ENCODE results near the gene TESK2. TPM values are rescaled to one million over a fixed set of nuclear protein-coding genes. Genes with fewer than 3 reads are reported as not detected.

The TESK2 gene
- total RNA-seq, 4 donors from 2014 or later, result 16.5 to 30.5 (median 23.2) TPM

DNA sequence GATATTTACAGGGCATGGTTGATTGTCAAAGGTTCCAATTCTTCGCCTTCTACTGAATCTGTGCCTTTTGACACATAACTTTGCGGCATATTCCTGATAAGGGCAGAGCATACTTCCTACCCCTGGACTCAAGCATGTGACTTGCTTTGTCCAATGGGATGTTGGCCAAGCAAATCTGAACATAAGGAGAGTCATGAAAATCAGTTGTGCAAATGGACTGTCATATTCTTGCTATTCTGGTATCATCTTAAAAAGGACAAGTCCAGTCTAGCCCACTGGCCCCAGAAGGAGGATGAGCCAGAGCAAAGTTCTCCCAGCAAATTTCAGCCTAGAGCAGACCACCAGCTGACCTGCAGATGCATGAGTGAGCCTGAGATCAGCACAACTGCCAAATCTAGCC, 109.7 kb downstream of the TESK2 start:
- Histone ChIP-seq H3K27me3 (no peaks in the 10 kb centered on the region), H3K36me3 (no peaks in the 10 kb centered on the region), H3K9me3 (no peaks in the 10 kb centered on the region), H3K4me1 (no peaks in the 10 kb centered on the region), H3K27ac (no peak overlapping the region), H3K4me3 (no peak overlapping the region)
- TF ChIP-seq POLR2A (IDR thresholded peaks at IDR 0.05), result no peak
- TF ChIP-seq, protein P1, sequence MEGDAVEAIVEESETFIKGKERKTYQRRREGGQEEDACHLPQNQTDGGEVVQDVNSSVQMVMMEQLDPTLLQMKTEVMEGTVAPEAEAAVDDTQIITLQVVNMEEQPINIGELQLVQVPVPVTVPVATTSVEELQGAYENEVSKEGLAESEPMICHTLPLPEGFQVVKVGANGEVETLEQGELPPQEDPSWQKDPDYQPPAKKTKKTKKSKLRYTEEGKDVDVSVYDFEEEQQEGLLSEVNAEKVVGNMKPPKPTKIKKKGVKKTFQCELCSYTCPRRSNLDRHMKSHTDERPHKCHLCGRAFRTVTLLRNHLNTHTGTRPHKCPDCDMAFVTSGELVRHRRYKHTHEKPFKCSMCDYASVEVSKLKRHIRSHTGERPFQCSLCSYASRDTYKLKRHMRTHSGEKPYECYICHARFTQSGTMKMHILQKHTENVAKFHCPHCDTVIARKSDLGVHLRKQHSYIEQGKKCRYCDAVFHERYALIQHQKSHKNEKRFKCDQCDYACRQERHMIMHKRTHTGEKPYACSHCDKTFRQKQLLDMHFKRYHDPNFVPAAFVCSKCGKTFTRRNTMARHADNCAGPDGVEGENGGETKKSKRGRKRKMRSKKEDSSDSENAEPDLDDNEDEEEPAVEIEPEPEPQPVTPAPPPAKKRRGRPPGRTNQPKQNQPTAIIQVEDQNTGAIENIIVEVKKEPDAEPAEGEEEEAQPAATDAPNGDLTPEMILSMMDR (IDR thresholded peaks at IDR 0.05), result no peak
- DNase-seq, result no peak

DNA sequence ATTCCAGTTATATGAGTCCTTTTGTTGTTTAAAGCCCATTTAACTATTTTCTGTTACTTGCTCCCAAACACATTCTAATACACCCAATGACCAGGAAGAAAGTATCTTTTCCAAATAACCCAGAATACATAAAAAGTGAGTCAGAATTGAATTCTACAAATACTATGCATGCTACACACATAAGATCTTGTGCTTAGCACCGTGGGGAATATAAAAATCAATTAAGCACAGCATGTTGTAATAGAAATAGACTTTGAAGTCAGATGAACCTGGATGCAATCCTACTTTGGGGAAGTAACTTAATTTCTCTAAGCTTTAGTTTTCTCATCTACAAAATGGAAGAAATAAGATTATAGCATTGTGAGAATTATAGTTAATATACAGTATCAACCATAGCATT, 110.2 kb downstream of the TESK2 start:
- no peak for TF ChIP-seq POLR2A (IDR thresholded peaks at IDR 0.05)
- TF ChIP-seq, protein P1 (IDR thresholded peaks at IDR 0.05), result no peak
- no peaks in the 10 kb centered on the region for H3K27me3 ChIP-seq
- H3K4me1 ChIP-seq, result no peaks in the 10 kb centered on the region
- H3K36me3 ChIP-seq, result no peaks in the 10 kb centered on the region
- H3K4me3 ChIP-seq, result no peak overlapping the region
- DNase-seq, result no peak
- no peaks in the 10 kb centered on the region for H3K9me3 ChIP-seq
- H3K27ac ChIP-seq, result no peak overlapping the region

DNA sequence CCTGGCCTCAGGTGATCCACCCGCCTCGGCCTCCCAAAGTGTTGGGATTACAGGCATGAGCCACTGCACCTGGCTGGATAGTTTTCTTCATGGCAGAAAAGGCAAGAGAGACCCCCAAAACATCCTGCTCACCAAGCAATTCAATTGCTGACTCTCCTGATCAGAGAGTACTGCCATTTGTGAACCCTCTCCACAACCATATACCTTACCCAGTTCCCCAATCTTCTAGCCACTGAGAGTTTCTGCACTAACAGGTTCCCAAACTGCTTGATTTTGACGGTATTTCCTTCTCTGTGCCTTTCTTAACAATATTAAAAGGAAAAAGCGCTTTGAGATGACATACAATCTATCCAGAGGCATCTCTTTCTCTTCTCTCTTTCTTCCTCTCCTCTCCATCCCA, 110.8 kb downstream of the TESK2 start:
- Histone ChIP-seq H3K27me3 (no peaks in the 10 kb centered on the region), H3K27ac (no peak overlapping the region), H3K36me3 (no peaks in the 10 kb centered on the region), H3K9me3 (no peaks in the 10 kb centered on the region), H3K4me1 (no peaks in the 10 kb centered on the region), H3K4me3 (no peak overlapping the region)
- TF ChIP-seq, protein P1 (IDR thresholded peaks at IDR 0.05), result no peak
- no peak for TF ChIP-seq POLR2A (IDR thresholded peaks at IDR 0.05)
- no peak for DNase-seq

DNA sequence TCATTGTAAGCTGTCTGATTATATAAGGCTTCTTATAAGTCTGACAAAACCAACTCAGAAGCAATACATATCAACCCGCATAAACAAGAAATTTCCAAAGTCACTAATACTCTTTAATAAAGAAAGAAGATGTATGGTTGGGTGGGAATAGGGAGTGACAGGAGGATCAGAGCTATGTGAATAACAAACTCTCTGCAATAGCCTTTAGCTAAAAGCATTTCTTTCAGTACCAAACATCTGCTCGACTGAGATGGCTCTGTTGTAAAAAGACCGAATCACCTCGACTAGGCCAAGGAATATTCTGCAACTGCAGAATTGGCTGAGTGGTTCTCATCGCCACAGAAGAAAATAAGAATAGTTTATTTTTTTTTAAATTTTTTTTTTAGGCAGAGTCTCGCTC, 111.4 kb downstream of the TESK2 start:
- H3K36me3 ChIP-seq, result no peaks in the 10 kb centered on the region
- H3K9me3 ChIP-seq, result no peaks in the 10 kb centered on the region
- H3K27me3 ChIP-seq, result no peaks in the 10 kb centered on the region
- no peak overlapping the region for H3K4me3 ChIP-seq
- TF ChIP-seq, protein P1 (IDR thresholded peaks at IDR 0.05), result no peak
- no peak for TF ChIP-seq POLR2A (IDR thresholded peaks at IDR 0.05)
- no peak overlapping the region for H3K27ac ChIP-seq
- no peak for DNase-seq
- no peaks in the 10 kb centered on the region for H3K4me1 ChIP-seq

DNA sequence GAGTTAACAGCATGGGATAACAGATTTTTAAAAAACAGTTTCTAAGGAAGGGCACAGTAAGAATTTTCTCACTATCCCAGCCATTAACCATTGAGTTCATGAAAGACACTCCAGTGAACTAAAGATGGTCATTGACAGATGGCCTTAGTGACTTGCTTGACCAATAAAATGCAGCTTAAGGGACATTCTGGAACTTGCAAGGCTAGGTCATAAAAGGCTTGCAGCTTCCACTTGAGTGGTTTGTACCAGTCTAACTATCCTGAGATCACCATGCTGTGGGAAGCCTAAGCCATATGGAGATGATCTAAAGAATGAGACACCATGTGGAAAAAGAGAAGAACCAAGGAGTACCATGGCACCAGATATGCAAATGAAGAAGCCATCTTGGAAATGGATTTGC, 112.8 kb downstream of the TESK2 start:
- H3K27ac ChIP-seq, result no peak overlapping the region
- DNase-seq, result no peak
- no peak for TF ChIP-seq POLR2A (IDR thresholded peaks at IDR 0.05)
- TF ChIP-seq, protein P1 (IDR thresholded peaks at IDR 0.05), result no peak
- H3K27me3 ChIP-seq, result no peaks in the 10 kb centered on the region
- no peaks in the 10 kb centered on the region for H3K9me3 ChIP-seq
- H3K4me1 ChIP-seq, result no peaks in the 10 kb centered on the region
- H3K36me3 ChIP-seq, result no peaks in the 10 kb centered on the region
- no peak overlapping the region for H3K4me3 ChIP-seq

Measured in Peyer's patch (tissue), 4 donors.